HL-60 (cell line): ENCODE measurements around the gene FOXA1.

Experiments used
- DNase-seq, 2 experiments: peaks; one replicate each; pipeline ENCODE4 v3.0.0-alpha.2; 2010 to 2020; ENCODE audit warnings: low read depth in 1 of 2, low spot score in 1 of 2
- H3K27ac ChIP-seq: fragments of 250-450 bp; sonication (Bioruptor Pico); replicated peaks from 2 replicates; pipeline ENCODE4 v1.5.1; 2020; ENCODE audit warnings: mild to moderate bottlenecking, moderate library complexity
- H3K27me3 ChIP-seq: fragments of 250-450 bp; sonication (Bioruptor Pico); 2 replicates; pipeline ENCODE4 v1.5.1; 2021; ENCODE audit warnings: mild to moderate bottlenecking, moderate library complexity; ENCODE audit not compliant: insufficient read depth, poor library complexity, severe bottlenecking
- H3K4me3 ChIP-seq: replicated peaks from 2 replicates; pipeline ENCODE4 v1.5.1; 2011; ENCODE audit warnings: mild to moderate bottlenecking, control low read depth, low read length; ENCODE audit not compliant: insufficient read depth
- GABPA ChIP-seq: IDR thresholded peaks from 2 replicates; pipeline ENCODE4 v1.6.1; 2012; ENCODE audit warnings: low read depth
- POLR2AphosphoS5 ChIP-seq: IDR thresholded peaks from 2 replicates; pipeline ENCODE4 v1.6.1; 2012; ENCODE audit warnings: low read depth
- SPI1 ChIP-seq: IDR thresholded peaks from 2 replicates; pipeline ENCODE4 v1.6.1; 2012; ENCODE audit warnings: low read depth, mild to moderate bottlenecking, borderline replicate concordance
- TF ChIP-seq, protein P1 (sequence below): IDR thresholded peaks from 2 replicates; pipeline ENCODE4 v1.6.1; 2012; ENCODE audit warnings: low read depth; ENCODE audit not compliant: insufficient replicate concordance
- TF ChIP-seq, protein P2 (sequence below): IDR thresholded peaks from one replicate; pipeline ENCODE4 v1.5.1; 2011; ENCODE audit warnings: low read length, control low read depth, inconsistent platforms; ENCODE audit not compliant: insufficient read depth

Gene FOXA1

GRCh38 chr14:37566811-37567371 is 28.2 kb downstream of the FOXA1 start:
- TF ChIP-seq GABPA (no peak), POLR2AphosphoS5 (no peak), SPI1 (no peak)
- TF ChIP-seq, protein P1, sequence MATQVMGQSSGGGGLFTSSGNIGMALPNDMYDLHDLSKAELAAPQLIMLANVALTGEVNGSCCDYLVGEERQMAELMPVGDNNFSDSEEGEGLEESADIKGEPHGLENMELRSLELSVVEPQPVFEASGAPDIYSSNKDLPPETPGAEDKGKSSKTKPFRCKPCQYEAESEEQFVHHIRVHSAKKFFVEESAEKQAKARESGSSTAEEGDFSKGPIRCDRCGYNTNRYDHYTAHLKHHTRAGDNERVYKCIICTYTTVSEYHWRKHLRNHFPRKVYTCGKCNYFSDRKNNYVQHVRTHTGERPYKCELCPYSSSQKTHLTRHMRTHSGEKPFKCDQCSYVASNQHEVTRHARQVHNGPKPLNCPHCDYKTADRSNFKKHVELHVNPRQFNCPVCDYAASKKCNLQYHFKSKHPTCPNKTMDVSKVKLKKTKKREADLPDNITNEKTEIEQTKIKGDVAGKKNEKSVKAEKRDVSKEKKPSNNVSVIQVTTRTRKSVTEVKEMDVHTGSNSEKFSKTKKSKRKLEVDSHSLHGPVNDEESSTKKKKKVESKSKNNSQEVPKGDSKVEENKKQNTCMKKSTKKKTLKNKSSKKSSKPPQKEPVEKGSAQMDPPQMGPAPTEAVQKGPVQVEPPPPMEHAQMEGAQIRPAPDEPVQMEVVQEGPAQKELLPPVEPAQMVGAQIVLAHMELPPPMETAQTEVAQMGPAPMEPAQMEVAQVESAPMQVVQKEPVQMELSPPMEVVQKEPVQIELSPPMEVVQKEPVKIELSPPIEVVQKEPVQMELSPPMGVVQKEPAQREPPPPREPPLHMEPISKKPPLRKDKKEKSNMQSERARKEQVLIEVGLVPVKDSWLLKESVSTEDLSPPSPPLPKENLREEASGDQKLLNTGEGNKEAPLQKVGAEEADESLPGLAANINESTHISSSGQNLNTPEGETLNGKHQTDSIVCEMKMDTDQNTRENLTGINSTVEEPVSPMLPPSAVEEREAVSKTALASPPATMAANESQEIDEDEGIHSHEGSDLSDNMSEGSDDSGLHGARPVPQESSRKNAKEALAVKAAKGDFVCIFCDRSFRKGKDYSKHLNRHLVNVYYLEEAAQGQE: no peak
- TF ChIP-seq, protein P2, sequence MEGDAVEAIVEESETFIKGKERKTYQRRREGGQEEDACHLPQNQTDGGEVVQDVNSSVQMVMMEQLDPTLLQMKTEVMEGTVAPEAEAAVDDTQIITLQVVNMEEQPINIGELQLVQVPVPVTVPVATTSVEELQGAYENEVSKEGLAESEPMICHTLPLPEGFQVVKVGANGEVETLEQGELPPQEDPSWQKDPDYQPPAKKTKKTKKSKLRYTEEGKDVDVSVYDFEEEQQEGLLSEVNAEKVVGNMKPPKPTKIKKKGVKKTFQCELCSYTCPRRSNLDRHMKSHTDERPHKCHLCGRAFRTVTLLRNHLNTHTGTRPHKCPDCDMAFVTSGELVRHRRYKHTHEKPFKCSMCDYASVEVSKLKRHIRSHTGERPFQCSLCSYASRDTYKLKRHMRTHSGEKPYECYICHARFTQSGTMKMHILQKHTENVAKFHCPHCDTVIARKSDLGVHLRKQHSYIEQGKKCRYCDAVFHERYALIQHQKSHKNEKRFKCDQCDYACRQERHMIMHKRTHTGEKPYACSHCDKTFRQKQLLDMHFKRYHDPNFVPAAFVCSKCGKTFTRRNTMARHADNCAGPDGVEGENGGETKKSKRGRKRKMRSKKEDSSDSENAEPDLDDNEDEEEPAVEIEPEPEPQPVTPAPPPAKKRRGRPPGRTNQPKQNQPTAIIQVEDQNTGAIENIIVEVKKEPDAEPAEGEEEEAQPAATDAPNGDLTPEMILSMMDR: no peak
- Histone ChIP-seq H3K27ac (no peak overlapping the region), H3K4me3 (no peak overlapping the region), H3K27me3 (no peaks in the 10 kb centered on the region)
- no peak for DNase-seq

DNA sequence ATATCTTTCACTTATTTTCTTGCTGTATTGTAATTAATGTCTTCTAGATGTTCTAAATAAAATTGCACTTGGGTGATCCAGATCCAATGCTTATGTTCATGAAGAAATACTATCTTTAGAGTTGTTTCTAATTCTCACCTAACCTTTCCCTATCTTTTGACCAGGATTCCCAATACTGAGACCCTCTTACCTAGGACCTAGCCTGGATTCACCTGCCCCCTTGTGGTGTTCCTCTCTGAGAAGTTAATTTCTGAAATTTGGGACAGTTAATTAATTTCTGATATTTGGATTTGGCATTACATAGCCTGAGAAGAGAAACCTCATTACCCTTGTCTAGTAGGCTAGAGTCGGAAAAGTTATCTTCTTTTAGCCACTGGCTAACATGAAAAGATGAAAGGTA is 29.5 kb downstream of the FOXA1 start:
- DNase-seq: no peak
- no peak overlapping the region for H3K4me3 ChIP-seq
- H3K27ac ChIP-seq: no peak overlapping the region
- no peaks in the 10 kb centered on the region for H3K27me3 ChIP-seq
- TF ChIP-seq, protein P1: no peak
- TF ChIP-seq POLR2AphosphoS5 (no peak), SPI1 (no peak), GABPA (no peak)
- TF ChIP-seq, protein P2: no peak

DNA sequence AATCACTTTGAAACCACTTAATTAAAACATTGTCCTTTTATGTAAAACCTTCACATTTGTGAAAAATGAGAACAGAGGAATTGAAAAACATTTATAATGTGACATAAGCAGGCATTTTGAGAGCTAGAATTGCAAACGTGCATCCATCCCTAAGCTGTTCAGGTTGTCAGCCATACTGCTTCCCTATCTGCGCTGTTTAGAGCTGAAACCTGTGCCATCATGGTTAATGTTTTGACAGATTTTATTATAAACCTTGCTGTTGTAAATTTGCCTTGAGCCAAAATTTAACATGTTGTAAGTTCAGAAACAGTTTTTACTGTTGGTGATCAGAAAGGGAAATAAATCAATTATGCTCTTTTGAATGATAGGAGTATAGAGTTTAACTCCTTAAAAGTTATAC is 31.9 kb downstream of the FOXA1 start:
- Histone ChIP-seq H3K27ac (no peak overlapping the region), H3K4me3 (no peak overlapping the region), H3K27me3 (no peaks in the 10 kb centered on the region)
- no peak for DNase-seq
- TF ChIP-seq, protein P2: no peak
- no peak for TF ChIP-seq SPI1

DNA sequence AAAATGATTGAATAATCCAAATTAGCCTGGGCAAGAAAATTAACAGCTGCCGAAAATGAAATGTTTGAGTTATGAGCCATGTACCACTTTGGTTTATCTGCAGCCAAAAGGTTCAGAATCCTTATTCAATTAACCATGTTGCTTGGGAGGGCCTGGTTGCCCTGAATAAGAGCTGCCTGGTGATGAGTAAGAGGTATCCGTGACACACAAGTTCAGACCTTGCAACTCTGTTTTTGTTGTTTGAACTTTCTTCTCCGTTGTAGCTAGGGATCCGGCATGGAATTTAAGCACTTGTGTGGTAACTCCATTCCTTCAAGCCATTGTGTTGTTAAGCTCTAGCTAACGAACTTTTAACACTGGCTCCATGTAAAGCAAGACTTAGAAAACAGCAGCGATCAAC is 35.7 kb downstream of the FOXA1 start:
- Histone ChIP-seq H3K4me3 (no peak overlapping the region), H3K27ac (no peak overlapping the region), H3K27me3 (no peaks in the 10 kb centered on the region)
- TF ChIP-seq GABPA: no peak
- TF ChIP-seq, protein P1: no peak
- TF ChIP-seq SPI1: no peak
- TF ChIP-seq, protein P2: no peak
- no peak for TF ChIP-seq POLR2AphosphoS5
- DNase-seq: no peak
